ENCODE results near the gene ACTR5.

Gene ACTR5

GRCh38 chr20:38798266-38798665, 50.0 kb downstream of the ACTR5 start:
- no peak overlapping the region for H3K27ac ChIP-seq
- no peak for TF ChIP-seq ZFX (IDR thresholded peaks at IDR 0.05)
- TF ChIP-seq CTCF (conservative IDR thresholded peaks at IDR 0.05), result no peak

- TF ChIP-seq CTCF (conservative IDR thresholded peaks at IDR 0.05) (no peak), ZFX (IDR thresholded peaks at IDR 0.05) (no peak)
- no peak overlapping the region for H3K27ac ChIP-seq
These were observed 50.9 kb downstream of the ACTR5 start for GRCh38 chr20:38799203-38799602.

DNA sequence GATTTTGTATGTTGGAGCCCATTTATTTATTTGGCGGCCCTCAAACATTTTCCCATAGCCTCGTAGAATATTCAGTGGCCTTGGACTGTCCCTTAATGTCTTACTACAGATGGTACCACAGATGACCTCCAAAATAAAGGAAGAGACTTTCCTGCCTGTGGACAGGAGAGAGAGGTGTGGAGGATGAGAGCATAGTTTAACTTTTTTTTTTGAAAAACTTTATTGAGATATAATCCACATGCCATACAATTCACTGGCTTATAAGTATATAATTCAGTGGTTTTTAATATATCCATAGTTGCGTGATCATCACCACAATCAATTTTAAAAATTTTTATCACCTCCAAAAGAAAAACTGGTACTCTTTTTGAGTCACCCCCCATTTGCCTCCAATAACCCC, 52.6 kb downstream of the ACTR5 start:
- no peak overlapping the region for H3K27ac ChIP-seq
- no peak for TF ChIP-seq ZFX (IDR thresholded peaks at IDR 0.05)
- no peak for TF ChIP-seq CTCF (conservative IDR thresholded peaks at IDR 0.05)

GRCh38 chr20:38804221-38804620, 56.0 kb downstream of the ACTR5 start:
- no peak overlapping the region for H3K27ac ChIP-seq
- TF ChIP-seq ZFX (IDR thresholded peaks at IDR 0.05) (no peak), CTCF (conservative IDR thresholded peaks at IDR 0.05) (no peak)

DNA sequence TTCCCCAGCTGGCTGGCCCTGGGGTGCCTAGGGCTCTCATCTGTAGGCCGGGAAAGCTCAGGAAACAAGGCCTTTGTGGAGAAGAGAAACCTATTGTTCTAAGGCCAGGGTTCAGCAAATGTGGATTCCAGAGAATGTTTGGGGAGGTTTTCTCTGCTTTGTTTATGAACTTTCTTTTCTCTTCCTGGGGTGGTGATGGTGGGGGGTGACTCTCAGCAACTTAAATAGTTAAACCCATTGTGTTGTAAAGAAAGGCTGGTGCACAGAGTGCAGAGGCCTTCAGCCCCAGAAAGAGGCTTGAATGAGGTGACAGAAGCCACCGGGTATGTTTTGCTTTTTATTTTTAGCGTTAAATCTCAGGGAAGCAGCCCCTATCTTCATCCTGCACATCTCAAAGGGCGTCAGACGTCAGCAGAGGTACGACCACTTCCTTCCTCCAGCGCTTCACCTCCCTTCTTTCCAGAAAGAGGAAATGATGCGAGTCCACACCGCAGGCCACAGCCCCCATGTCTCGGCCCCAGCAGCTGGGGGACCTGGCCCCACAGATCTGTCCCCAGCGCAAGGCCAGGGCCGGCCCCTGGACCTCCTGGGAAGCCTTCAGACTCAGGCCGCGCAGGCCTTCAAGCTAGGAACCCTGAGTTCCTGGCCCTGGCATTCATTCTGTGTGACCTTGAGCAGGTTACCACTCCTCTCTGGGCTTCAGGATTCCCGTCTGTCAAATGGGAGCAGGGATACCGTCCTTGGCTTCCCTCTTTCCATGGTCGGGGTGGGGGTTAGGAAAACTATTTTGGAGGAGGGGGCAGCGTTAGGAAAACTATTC, 56.6 kb downstream of the ACTR5 start:
- H3K27ac ChIP-seq, result no peak overlapping the region
- TF ChIP-seq ZFX (IDR thresholded peaks at IDR 0.05) (no peak), CTCF (conservative IDR thresholded peaks at IDR 0.05) (no peak)

- H3K27ac ChIP-seq, result no peak within 1 kb of the TSS
- no peak for TF ChIP-seq CTCF (conservative IDR thresholded peaks at IDR 0.05)
- TF ChIP-seq ZFX (IDR thresholded peaks at IDR 0.05), result no peak
These were observed 57.3 kb downstream of the ACTR5 start, which contains the start of gene PPP1R16B for GRCh38 chr20:38805502-38805957. TSS of gene PPP1R16B (plus strand) at chr20:38805697. CDS start at chr20:38835926, 30,229 bp downstream.

DNA sequence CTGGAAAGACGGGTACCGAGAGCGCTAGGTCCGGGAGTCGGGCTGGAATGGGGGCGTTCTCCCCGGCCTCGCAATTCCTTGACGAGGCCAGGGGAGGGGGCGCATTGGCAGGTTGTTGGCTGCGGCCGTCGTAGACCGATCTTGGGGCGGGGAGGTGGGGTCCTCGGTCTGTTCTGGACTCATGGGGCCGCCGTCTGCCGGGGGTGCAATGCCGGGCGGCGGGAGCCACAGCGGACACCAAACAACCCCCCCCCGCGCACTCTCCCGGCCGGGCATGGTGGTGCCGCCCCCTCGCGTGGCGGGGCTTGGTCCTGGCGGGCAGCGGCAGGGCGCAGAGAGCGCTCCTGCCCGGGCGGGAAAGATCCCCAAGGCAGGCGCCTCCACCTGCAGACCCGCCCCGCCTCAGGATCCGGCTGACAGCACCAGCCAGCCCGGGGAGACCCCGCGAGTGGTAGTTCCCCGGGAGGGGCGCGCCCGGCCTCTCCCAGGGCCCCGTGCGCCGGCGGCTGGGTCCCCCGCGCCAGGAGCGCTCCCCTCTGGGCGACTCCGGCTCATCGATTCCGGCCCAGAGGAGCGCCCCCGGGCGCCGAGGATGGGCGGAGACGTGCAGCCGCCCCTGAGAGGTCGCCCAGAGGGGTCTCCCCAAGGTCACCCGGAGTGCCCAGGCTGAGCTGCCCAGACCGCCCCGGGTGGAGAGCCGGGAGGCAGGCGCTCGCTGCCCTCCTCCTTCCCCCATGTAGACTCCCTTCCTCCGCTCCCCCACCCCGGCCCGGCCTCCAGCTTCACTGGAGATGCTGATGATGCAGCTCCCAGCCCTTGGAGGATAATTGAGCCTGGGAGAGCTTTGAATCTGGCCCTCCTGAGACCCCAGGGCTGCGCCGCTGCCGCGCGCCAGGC, 57.9 kb downstream of the ACTR5 start:
- no peak overlapping the region for H3K27ac ChIP-seq
- TF ChIP-seq ZFX (IDR thresholded peaks at IDR 0.05) (no peak), CTCF (conservative IDR thresholded peaks at IDR 0.05) (no peak)

Measured in C4-2B (cell line).